ENCODE measurements around the gene HECTD4.
"Not testable (repeated sequence)": the region's sequence is repeated elsewhere in the genome, so short reads cannot be mapped to it uniquely, and the experiment has no call there.

HECTD4 gene

GRCh38 chr12:112110787-112111662 lies 271.2 kb downstream of the HECTD4 start:
- not testable (repeated sequence) for DNase-seq

Data from activated CD4-positive, alpha-beta T cell treated with anti-CD3 and anti-CD28 coated beads, Interleukin-2, amount 50 U/mL, for 48 hours (primary cell).